Osteocyte (in vitro differentiated cells): Measurements from ENCODE around the gene AMOTL1. TPM values are rescaled to one million over a fixed set of nuclear protein-coding genes. Genes with fewer than 3 reads are reported as not detected.

Experiments
- DNase-seq: peaks from one replicate; pipeline ENCODE4 v3.0.0; 2021; ENCODE audit warnings: mixed read lengths; ENCODE audit not compliant: unreplicated experiment; ENCODE audit errors: extremely low spot score
- H3K27ac Mint-ChIP-seq: one replicate; pipeline ENCODE4 v1.8.0; 2021; ENCODE audit warnings: mild to moderate bottlenecking, mixed read lengths; ENCODE audit not compliant: unreplicated experiment
- H3K27me3 Mint-ChIP-seq: one replicate; pipeline ENCODE4 v1.8.0; 2021; ENCODE audit warnings: mixed read lengths; ENCODE audit not compliant: unreplicated experiment
- H3K36me3 Mint-ChIP-seq: one replicate; pipeline ENCODE4 v1.8.0; 2021; ENCODE audit warnings: mixed read lengths; ENCODE audit not compliant: unreplicated experiment
- H3K4me1 Mint-ChIP-seq: one replicate; pipeline ENCODE4 v1.8.0; 2021; ENCODE audit warnings: mixed read lengths; ENCODE audit not compliant: unreplicated experiment
- H3K4me3 Mint-ChIP-seq: one replicate; pipeline ENCODE4 v1.8.0; 2021; ENCODE audit warnings: mild to moderate bottlenecking, moderate library complexity, mixed read lengths; ENCODE audit not compliant: unreplicated experiment
- H3K9me3 Mint-ChIP-seq: one replicate; pipeline ENCODE4 v1.8.0; 2021; ENCODE audit warnings: mixed read lengths; ENCODE audit not compliant: unreplicated experiment
- total RNA-seq: library from RNA; stranded (reverse); gene quantifications from 2 replicates; pipeline ENCODE4 v1.2.1, GENCODE V29; 2021
- TF ChIP-seq, protein P1 (sequence below): fragments of 200-600 bp; sonication (generic); IDR thresholded peaks from 2 replicates; pipeline ENCODE4 v1.5.0; 2021; ENCODE audit warnings: antibody characterized with exemption, mild to moderate bottlenecking, moderate library complexity

Gene AMOTL1
- total RNA-seq, 1 donor from 2014 or later, result 66.6 TPM

DNA sequence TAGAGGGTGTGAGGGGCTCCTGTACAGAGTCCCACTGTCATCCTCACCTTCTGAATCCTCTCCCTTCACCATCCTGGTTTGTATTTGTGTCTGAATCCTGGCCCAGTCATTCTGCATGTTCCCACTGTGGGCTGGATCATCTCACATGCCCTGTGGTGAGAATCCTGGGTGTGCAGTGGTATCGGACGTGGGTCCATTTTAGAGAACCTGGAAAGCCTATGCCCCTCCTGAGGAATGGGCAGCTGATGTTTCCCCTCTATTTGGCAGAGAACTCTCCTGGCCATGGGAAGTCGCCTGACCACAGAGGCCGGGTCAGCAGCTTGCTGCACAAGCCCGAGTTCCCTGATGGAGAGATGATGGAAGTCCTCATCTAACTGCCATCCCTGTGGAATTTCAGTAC lies 102.3 kb downstream of the AMOTL1 start:
- H3K27me3 Mint-ChIP-seq, result no peaks in the 10 kb centered on the region
- H3K9me3 Mint-ChIP-seq, result no peaks in the 10 kb centered on the region
- H3K36me3 Mint-ChIP-seq, result peaks cover 54% of the 10 kb centered on the region
- peaks cover 1% of the 10 kb centered on the region for H3K4me1 Mint-ChIP-seq
- H3K4me3 Mint-ChIP-seq, result no peak overlapping the region
- H3K27ac Mint-ChIP-seq, result no peak overlapping the region
- TF ChIP-seq, protein P1, sequence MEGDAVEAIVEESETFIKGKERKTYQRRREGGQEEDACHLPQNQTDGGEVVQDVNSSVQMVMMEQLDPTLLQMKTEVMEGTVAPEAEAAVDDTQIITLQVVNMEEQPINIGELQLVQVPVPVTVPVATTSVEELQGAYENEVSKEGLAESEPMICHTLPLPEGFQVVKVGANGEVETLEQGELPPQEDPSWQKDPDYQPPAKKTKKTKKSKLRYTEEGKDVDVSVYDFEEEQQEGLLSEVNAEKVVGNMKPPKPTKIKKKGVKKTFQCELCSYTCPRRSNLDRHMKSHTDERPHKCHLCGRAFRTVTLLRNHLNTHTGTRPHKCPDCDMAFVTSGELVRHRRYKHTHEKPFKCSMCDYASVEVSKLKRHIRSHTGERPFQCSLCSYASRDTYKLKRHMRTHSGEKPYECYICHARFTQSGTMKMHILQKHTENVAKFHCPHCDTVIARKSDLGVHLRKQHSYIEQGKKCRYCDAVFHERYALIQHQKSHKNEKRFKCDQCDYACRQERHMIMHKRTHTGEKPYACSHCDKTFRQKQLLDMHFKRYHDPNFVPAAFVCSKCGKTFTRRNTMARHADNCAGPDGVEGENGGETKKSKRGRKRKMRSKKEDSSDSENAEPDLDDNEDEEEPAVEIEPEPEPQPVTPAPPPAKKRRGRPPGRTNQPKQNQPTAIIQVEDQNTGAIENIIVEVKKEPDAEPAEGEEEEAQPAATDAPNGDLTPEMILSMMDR, result no peak
- peak; percentile 56 for DNase-seq

DNA sequence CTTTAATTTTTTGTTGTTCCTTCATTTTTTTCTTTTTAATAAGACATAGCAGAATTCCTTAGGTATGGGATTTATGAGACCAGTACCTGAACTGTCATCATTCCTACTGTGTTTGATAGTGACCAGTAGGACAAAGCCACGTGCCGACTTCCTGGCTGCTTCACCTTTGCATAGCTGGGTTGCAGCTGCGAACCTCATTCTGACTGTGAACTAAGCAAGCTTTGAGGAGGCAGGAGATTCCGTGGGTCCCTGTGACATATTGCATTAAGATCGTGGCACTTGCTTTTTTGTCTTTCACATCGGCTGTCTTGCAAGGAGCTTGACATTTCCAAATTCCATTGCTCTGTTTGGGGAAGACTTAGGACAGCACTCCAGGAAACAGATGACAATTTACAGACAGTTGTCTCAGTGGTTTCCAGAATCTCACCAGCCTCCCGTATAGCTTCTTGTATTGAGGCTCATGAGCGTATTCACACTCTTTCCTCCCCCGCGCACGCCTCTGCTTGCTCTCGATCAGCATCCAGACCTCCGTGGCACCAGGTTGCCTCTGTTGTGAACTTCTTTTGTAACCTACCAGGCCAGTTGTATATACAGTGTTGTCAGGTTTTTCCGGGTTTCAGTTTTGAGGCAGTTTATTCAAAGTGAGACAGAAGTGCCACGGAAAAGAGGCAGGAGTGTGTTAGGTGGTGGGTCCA lies 103.5 kb downstream of the AMOTL1 start:
- Mint-ChIP-seq H3K36me3 (peaks cover 49% of the 10 kb centered on the region), H3K4me3 (no peak overlapping the region), H3K27ac (no peak overlapping the region), H3K9me3 (no peaks in the 10 kb centered on the region), H3K4me1 (peaks cover 13% of the 10 kb centered on the region), H3K27me3 (no peaks in the 10 kb centered on the region)
- TF ChIP-seq, protein P1, result no peak
- DNase-seq, result peak; percentile 40

DNA sequence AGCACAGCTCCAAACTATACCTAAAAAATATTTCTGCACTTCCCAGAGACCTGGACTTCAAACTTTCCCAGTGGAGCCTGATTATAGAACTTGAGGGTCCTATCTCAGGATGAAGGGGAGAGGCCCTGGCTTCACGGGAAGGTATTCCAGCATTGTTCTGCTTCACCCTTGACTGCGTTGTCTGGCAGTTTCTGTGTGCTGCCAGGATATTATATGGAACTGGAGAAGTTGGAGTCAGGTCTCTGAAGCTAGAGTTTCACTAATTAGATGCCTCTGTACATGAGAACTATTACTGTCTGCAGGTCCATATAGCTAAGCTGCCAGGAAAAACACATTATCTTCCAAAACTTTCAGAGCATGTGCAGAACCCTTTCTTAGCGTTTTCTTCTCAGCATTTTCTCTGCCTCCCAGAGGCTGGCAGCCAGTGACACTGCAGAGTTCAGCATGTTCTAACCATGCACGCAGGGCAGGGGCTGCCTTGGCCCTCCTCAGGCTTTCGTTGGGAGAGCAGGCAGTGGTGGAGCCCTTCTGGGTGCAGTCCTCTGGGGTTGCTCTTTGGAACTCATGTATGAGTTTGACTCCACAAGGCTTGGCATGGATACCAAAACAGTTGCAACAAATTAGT lies 105.9 kb downstream of the AMOTL1 start:
- H3K27ac Mint-ChIP-seq, result peak overlapping the region; percentile 6
- peaks cover 28% of the 10 kb centered on the region for H3K4me1 Mint-ChIP-seq
- DNase-seq, result peak; percentile 74
- TF ChIP-seq, protein P1, result no peak
- no peak overlapping the region for H3K4me3 Mint-ChIP-seq
- no peaks in the 10 kb centered on the region for H3K27me3 Mint-ChIP-seq
- no peaks in the 10 kb centered on the region for H3K9me3 Mint-ChIP-seq
- peaks cover 53% of the 10 kb centered on the region for H3K36me3 Mint-ChIP-seq

DNA sequence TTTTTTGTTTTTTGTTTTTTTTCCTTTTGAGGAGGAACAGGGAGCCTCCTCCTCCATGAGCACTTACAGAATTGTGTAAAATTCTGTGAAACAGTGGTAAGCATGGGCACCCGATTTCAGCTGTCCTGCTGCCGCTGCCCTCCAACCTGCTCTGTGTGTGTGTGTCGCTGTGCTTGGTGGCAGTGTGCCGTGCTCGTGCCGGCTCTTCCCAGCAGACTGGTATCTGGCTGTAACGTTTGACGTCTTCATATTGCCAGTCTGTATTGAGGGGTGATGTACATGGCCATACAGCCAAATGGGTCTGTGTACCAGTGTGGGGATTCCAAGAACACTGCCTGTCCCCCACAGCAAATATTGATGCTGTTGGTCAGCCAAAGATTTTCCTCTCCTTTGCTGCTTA lies 108.1 kb downstream of the AMOTL1 start:
- no peak overlapping the region for H3K4me3 Mint-ChIP-seq
- no peak for DNase-seq
- peaks cover 28% of the 10 kb centered on the region for H3K4me1 Mint-ChIP-seq
- no peaks in the 10 kb centered on the region for H3K9me3 Mint-ChIP-seq
- no peaks in the 10 kb centered on the region for H3K27me3 Mint-ChIP-seq
- TF ChIP-seq, protein P1, result no peak
- peaks cover 51% of the 10 kb centered on the region for H3K36me3 Mint-ChIP-seq
- peak overlapping the region; percentile 98 for H3K27ac Mint-ChIP-seq

DNA sequence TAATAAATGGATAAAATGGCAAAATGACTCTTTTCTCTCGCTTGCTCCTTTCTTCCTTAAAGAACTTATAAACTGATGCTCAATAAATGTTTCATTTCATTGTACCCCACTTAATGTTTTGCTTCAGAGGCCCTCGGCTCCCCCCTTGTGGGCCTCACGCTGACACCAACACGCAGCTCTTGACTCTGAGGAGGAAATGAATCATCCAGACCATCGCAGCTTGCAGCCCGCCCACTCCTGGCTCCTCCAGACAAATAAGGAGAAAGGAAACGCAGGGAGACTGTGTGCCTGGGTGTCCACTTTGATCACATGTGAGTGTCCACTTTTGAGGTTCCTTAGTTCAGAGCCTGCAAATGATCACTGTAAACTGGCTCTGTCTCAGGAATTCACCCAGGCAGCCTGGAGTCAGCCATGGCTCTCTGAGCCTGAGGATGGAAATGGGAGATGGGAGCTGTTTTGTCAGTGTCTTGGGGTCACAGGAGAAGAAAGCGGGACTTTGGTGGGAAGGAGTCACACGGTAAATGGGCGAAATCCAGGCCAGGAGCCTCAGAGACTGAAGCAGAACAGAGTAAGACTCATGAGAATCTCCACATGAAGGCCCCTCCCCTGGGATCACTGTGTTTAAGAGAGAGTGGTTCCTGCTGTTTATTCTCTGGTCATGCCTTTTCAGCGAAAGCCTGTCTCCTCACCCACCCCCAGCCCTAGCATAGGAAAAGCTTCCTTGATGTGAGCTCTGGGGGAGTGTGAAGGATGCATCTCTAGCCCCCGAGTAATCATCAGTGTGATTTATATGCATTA lies 108.7 kb downstream of the AMOTL1 start:
- Mint-ChIP-seq H3K4me1 (peaks cover 28% of the 10 kb centered on the region), H3K9me3 (no peaks in the 10 kb centered on the region), H3K36me3 (peaks cover 48% of the 10 kb centered on the region), H3K27me3 (no peaks in the 10 kb centered on the region), H3K27ac (peak overlapping the region; percentile 98), H3K4me3 (peak overlapping the region; percentile 48)
- TF ChIP-seq, protein P1, result peak; percentile 63
- peak; percentile 90 for DNase-seq
